ENCODE data around the gene POLR1G.

The POLR1G gene

DNA sequence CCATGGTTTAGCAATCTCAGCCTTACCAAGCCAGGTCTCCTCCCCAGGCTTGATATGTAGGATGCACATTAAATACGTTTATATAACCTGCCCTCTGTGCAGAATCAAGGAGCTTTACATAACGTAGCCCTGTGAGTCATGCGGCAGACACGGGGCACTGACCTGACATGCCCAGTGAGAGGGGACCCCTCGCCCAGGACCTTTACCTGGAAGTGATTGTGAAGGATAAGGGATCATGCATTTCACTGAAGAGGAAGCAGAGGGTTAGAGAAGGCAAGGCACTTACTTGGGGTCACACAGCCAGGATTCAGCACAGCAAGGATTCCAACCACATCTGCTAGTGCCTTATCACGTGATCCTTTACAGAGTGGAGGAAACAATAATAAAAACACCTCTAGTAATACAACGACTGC, 42.4 kb downstream of the POLR1G start:
- no peak for DNase-seq (ENCODE audit: extremely low spot score)
- ChIA-PET POLR2A (no interaction called here), CTCF (interaction anchor here (1.0 to 8.7 kb wide), 5 partner anchors 10 to 243 kb away, joined by 4 to 87 read pairs (median 12); partner anchors contain the start of genes QPCTL and SNRPD2)
- TF ChIP-seq, protein P1, sequence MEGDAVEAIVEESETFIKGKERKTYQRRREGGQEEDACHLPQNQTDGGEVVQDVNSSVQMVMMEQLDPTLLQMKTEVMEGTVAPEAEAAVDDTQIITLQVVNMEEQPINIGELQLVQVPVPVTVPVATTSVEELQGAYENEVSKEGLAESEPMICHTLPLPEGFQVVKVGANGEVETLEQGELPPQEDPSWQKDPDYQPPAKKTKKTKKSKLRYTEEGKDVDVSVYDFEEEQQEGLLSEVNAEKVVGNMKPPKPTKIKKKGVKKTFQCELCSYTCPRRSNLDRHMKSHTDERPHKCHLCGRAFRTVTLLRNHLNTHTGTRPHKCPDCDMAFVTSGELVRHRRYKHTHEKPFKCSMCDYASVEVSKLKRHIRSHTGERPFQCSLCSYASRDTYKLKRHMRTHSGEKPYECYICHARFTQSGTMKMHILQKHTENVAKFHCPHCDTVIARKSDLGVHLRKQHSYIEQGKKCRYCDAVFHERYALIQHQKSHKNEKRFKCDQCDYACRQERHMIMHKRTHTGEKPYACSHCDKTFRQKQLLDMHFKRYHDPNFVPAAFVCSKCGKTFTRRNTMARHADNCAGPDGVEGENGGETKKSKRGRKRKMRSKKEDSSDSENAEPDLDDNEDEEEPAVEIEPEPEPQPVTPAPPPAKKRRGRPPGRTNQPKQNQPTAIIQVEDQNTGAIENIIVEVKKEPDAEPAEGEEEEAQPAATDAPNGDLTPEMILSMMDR (IDR thresholded peaks at IDR 0.05; ENCODE audit: control extremely low read depth, extremely low read depth, low read depth, missing control alignments): no peak

DNA sequence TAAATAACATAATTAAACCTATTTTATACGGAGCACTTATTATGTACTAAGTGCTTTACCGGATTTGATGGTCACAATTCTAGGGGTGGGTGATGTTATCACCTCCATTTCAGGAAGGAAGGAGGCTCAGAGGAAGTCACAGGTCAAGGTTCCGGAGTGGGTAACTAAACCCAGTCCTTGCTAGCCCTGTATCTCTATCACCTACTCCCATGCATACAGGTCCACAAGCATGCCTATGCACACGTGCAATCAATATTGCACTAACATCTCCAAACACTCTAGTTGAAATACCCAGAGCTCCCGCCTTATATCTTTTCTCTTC, 43.5 kb downstream of the POLR1G start:
- POLR2A ChIA-PET: no interaction called here
- CTCF ChIA-PET: interaction anchor here (1.8 to 8.7 kb wide), 3 partner anchors 11 to 35 kb away, joined by 12 to 87 read pairs (median 27); no protein-coding TSS in a partner anchor
- TF ChIP-seq, protein P1 (IDR thresholded peaks at IDR 0.05; ENCODE audit: control extremely low read depth, extremely low read depth, low read depth, missing control alignments): no peak
- DNase-seq (ENCODE audit: extremely low spot score): no peak

DNA sequence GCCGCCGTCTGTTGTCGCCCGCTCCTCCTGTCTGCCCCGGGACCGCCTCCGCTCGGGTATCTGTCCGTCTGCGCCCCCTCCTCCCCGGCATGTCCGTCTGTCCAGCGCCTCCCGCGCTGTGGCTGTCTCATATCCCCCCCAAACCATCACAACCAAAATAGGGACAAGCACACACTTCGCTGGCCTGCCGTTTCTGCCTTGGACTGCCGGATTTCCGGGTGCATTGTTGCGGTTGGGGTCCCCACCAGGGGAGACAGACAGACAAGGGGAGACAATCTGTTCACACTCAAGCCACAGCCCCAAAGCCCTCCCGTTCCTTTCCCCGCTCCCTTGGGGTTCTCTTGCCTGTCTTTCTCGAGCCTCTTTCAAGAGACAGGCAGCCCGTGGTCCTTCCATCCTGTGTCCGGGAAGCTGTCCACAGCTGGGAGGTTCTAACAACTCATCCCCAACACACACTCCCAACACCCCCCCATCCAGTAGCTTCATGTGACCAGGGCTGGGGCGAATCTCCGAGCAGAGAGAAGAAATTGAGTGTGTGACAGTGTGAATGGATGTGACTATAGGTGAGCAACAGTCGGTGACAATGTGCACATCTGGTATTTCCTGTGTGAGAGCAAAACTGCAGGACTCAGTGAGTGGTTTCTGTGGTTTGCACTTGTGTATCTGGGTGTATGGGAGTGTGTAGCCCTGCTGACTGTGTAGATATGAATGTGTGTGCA, 44.8 kb downstream of the POLR1G start:
- DNase-seq (ENCODE audit: extremely low spot score): no peak
- TF ChIP-seq, protein P1 (IDR thresholded peaks at IDR 0.05; ENCODE audit: control extremely low read depth, extremely low read depth, low read depth, missing control alignments): no peak
- POLR2A ChIA-PET: interaction anchor here (0.7 kb wide), 1 partner anchor 16 kb away, joined by 3 read pairs; the partner anchor contains the start of gene FOSB
- CTCF ChIA-PET: interaction anchor here (1.7 to 8.0 kb wide), 3 partner anchors 11 to 27 kb away, joined by 6 to 58 read pairs (median 21); no protein-coding TSS in a partner anchor

DNA sequence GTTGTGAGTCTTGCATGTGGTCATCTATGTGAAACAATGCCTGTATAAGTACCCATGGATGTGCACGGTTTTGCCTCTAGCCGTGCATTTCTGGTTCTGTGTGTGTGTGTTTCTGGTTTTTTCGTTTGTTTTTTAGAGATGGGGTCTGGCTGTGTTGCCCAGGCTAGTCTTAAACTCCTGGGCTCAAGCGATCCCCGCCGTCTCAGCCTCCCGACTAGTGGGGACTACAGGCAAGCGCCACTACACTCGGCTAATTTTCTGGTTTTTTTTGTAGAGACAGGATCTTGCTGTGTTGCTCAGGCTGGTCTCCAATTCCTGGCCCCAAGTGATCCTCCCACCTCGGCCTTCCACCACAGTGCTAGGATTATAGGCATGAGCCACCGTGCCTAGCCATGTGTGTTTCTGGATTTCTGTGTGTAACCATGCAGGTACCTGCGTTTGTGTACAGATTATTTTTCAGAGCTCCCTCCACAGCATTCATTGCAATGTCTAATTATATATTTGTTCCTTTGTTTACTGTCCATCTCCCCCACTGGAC, 45.5 kb downstream of the POLR1G start:
- ChIA-PET CTCF (interaction anchor here (1.0 to 8.0 kb wide), 4 partner anchors 10 to 33 kb away, joined by 5 to 58 read pairs (median 14); no protein-coding TSS in a partner anchor), POLR2A (interaction anchor here (0.7 to 5.6 kb wide), 2 partner anchors 16 kb away, joined by 3 to 48 read pairs; partner anchors contain the start of gene FOSB)
- DNase-seq (ENCODE audit: extremely low spot score): no peak
- TF ChIP-seq, protein P1 (IDR thresholded peaks at IDR 0.05; ENCODE audit: control extremely low read depth, extremely low read depth, low read depth, missing control alignments): no peak

DNA sequence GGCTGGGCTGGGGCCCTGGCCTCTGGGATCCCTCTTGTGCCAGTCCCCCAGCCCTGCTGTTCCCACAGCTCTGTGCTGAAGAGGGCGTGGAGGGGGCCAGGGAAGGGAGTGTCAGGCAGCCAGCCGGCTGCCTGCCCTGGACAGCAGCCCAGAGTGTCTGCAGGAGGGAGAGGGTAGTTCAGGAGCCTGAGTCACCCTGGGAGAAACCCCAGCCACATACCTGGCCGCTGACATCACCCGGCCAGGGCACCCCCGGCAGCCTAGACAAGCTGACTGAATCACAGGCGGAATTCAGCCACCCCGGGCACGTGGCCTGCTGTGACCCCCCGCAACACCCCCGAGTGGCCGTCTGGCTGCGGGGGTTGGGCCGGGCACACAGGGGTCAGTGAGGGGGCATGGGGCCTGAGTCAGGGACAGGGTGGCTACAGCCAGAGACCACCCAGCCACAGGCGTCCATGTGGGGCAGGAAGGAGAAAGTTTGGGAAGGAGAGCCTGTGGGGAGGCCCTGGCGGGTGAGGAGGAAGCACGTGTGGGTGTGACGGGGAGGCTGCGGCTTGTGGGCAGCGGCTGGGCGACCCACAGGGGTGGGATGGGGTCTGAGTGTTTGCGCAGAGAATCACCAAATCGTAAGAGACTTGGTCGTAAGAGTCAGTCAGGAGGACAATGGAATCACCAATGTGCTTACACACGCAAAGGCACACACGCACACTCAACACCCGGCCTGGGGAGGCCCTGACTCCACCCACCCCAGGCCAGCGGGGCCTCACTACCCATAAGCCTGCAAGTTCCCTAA, 49.5 kb downstream of the POLR1G start:
- DNase-seq (ENCODE audit: extremely low spot score): peak; percentile 81
- TF ChIP-seq, protein P1 (IDR thresholded peaks at IDR 0.05; ENCODE audit: control extremely low read depth, extremely low read depth, low read depth, missing control alignments): no peak
- POLR2A ChIA-PET: interaction anchor here (1.2 to 5.6 kb wide), 2 partner anchors 12 to 16 kb away, joined by 3 to 48 read pairs; partner anchors contain the start of gene FOSB
- CTCF ChIA-PET: interaction anchor here (0.9 to 8.0 kb wide), 8 partner anchors 9 to 39 kb away, joined by 3 to 58 read pairs (median 8); no protein-coding TSS in a partner anchor

DNA sequence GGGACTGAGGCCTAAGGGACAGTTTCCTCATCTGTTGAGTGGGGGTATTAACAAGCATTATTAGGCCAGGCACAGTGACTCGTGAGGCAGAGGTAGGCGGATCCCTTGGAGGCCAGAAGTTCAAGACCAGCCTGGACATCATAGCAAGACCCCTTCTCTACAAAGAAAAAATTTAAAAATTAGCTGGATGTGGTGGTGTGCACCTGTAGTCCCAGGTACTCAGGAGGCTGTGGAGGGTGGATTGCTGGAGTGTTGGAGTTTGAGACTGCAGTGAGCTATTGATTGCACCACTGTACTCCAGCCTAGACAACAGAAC, 50.0 kb downstream of the POLR1G start:
- no peak for DNase-seq (ENCODE audit: extremely low spot score)
- TF ChIP-seq, protein P1 (IDR thresholded peaks at IDR 0.05; ENCODE audit: control extremely low read depth, extremely low read depth, low read depth, missing control alignments): no peak
- CTCF ChIA-PET: interaction anchor here (0.9 to 8.0 kb wide), 8 partner anchors 9 to 39 kb away, joined by 3 to 58 read pairs (median 5); no protein-coding TSS in a partner anchor
- POLR2A ChIA-PET: interaction anchor here (0.7 to 5.6 kb wide), 2 partner anchors 12 to 875 kb away, joined by 5 to 48 read pairs; partner anchors contain the start of gene FOSB

Measured in GM10248 (cell line).